Esophagus mucosa (tissue), 1 donor: ENCODE results near the gene RAD51D. TPM values are rescaled to one million over a fixed set of nuclear protein-coding genes. Genes with fewer than 3 reads are reported as not detected.
"Not testable (repeated sequence)": the region's sequence is repeated elsewhere in the genome, so short reads cannot be mapped to it uniquely, and the experiment has no call there.

Source experiments
- ATAC-seq: fragments of 200-7000 bp; cut with Tn5 transposase; one replicate; pipeline ENCODE4 v1.9.1; 2020
- total RNA-seq: library from RNA; stranded (reverse); gene quantifications from one replicate; pipeline ENCODE4 v1.2.4, GENCODE V29; 2023
- donor health status: DM: yes; HTN: yes; CAD: no.

The RAD51D gene
- 6.3 TPM for total RNA-seq

DNA sequence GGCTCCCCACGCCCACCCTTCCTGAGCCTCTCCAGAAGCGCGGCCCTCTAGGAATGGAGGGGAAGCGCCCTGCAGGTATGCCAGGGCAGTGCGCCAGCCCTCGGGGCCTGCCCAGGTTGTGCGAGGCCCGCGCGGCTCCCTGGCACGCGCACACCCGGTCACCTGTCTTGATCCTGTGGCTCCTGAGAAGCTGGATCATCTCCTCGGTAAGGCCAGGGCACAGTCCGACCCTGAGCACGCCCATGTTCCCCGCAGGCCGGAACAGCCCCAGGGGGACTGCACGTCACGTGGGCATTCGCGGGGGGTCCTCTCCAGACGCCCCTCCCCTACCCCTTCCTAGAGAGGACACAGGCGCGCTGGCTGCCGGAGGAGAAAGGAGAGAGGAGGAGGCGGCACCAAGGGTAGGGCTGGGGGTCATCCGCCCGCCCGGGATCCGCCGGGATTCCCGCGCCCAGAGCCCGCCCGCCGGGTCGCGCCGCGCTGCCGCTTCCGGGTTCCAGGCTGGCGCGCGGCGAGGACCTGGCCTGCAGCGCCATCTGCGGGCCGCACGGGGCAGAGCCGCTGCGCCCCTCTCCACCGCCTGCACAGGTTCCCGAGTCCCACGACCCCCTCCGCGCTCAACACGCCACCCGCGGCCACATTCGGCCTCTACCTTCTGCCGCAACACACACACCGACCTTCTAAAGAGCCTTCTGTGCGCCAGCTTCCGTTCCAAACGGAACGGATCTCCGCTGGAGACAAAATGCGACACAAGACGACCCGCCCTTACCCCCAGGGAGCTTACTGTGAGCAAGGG, at the start of gene RAD51D:
RAD51D (minus strand) TSS at position 491 of the 796 bp plus-strand sequence; CDS start at position 244, 247 bp downstream.
- peak; percentile 92 for ATAC-seq

DNA sequence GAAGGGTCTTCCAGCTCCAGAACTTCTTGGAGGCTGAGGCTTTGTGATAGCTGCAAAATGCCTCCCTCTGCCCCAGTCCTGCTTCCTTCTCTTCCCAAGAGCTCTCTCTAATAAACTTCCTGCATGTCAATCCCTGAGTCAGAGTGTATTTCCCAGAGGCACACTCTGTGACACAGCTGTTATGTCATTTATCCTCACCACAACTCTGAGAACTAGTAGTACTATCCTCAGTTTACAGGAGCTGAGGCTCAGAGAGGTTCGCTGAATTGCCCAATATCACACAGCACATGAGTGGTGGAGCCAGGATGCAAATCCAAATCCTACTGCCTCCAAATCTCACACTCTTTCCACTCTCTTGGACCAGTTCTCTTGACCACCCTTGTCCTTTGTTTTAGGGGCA, 48.0 kb upstream of the RAD51D start:
- ATAC-seq, result peak; percentile 44

DNA sequence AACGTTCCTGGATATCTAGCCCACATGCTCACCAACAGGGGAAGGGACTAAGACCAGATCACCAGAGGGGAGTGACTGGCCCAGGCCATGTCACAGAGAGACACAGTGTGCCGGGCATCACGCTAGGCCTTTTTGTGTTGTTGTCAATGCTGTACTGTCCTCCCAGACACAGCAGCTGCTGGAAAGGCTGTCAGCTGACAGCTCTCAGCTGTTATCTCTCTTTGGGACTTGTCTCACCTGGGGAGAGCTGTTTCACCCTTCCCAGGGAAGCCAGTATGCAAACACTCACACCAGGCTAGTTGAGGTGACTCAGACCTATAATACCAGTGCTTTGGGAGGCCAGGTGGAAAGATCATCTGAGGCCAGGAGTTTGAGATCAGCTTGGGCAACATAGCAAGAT, 47.4 kb upstream of the RAD51D start:
- ATAC-seq, result no peak

DNA sequence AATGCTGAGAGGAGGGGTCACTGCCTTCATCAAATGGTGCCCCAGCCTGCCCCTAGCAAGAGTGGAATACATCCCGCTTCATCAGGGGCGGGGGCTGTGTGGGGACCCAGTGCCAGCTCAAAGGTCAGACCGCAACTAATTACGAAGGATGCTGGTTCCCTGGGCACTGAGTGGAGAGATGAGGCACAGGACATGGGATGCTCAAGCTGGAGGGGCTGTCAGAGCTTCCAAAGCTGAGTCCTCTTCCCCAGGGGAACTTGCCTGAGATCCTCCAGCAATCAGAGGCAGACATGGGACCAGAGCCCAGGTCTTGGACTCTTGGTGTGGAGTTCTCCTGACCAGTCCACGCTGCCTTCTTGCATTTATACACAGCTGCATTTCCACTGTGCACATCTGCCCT, 46.9 kb upstream of the RAD51D start:
- ATAC-seq, result no peak

DNA sequence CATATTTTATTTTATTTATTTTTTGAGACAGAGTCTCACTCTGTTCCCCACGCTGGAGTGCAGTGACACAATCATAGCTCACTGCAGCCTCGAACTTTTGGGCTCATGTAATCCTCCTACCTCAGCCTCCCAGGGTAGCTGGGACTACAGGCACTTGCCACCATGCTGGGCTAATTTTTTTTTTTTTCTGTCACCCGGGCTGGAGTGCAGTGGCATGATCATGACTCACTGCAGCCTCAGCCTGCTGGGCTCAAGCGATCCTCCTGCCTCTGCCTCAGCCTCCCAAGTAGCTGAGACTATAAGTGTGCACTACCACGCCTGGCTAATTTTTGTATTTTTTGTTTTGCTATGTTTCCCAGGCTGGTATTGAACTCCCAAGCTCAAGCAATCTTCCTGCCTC, 45.1 kb upstream of the RAD51D start:
- no peak for ATAC-seq

DNA sequence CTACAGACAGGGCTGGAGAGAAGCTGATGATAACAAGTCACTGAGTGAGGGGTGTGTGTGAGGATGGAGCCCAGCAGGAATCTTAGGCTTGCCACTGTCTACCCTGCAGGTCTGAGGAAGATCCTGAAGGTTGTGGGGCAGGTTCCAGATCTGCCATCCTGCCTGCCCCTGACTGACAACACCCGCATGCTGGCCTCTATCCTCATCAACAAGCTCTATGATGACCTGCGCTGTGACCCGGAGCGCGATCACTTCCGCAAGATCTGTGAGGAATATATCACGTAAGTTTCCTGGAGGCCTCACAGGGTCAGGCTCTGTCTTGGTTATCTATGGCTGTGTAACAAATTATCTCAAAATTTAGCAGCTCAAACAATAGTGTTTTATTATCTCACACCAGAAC, 44.2 kb upstream of the RAD51D start:
- no peak for ATAC-seq

DNA sequence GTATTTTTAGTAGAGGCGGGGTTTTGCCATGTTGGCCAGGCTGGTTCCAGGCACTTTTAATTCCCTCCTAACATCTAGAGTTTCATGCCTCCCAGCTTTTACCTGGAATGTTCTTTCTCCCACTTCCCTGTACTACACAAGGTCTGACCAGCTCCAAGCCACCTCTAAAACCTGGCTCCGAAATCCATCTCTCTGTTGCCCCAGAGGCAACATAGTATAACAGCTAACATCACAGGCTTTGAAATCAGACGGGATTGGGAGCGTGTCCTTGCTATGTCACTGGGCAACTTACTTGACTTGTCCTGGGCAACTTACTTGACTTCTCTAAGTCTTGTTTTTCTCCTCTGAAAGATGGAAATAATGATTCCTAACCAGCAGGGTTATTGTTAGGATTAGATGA, 43.1 kb upstream of the RAD51D start:
- ATAC-seq, result no peak

DNA sequence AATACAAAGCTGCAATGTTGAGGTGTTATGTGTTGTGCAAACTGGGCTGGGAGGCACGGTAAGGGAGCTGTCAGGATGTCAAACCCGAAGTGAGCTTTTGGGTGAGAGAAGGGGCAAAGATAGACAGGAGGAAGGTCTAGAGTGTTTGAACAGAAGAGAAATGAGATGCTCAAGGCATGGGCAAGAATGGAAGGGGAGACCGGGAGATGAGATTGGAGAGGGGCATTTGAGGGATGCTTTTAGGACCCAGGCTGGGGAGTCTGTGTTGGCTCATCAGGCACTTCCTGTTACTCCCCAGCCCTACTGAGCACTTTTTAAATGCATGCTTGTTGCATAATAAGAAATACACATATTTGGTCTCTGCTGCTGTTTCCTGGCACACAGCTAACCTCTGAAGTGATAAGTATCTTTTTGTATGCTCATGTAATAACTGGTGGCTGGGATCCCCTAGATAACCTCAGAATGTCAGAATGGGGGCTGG, 41.7 kb upstream of the RAD51D start:
- no peak for ATAC-seq

DNA sequence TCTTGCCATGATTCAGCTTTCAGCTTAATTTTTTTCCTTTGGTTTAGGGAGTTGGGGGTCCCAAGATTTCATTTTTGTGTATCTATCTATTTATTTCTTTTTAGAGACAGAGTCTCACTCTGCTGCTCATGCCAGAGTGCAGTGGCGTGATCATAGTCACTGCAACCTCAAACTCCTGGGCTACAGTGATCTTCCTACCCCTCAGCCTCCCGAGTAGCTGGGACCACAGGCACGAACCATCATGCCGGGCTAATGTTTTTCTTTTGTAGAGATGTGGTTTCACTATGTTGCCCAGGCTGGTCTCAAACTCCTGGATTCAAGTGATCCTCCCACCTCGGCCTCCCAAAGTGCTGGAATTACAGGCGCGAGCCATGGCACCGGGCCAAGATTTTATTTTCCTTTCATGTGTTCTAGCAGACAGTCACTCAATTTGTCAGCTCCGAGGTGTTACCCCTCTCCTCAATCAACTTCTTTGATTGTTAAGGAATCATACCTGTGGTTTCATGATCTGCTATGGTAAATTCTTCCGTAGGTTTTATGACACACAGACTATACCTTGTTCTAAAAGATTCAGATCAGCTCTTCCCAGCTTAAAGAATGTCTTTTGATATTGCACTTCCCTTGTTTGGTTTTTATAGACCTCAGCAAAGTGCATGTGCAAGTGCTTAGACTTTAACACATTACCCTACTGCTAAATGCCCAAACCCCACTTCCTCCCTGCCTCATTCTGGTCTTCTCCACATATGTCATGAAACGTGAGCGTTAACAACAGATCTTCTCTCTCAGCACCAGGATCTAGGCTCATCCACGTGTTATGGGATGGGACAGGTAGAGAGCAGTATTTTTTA, 40.9 kb upstream of the RAD51D start:
- ATAC-seq, result no peak

DNA sequence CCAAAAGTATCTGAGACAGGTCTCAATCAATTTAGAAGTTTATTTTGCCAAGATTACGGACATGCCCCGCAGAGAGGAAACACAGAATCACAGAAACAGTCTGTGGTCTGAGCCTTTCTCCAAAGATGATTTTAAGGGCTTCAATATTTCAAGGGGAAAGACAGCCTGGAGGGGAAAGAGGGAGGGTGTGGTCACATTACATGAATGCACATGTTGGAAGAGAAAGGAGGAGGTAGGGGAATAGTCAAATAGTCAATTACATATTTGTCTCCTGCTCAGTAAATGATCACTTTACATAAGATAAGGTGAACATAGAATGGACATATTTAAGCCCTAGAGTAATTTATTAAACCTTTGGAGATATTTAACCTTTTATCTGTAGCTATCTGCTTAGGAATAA, 40.3 kb upstream of the RAD51D start:
- ATAC-seq, result no peak

DNA sequence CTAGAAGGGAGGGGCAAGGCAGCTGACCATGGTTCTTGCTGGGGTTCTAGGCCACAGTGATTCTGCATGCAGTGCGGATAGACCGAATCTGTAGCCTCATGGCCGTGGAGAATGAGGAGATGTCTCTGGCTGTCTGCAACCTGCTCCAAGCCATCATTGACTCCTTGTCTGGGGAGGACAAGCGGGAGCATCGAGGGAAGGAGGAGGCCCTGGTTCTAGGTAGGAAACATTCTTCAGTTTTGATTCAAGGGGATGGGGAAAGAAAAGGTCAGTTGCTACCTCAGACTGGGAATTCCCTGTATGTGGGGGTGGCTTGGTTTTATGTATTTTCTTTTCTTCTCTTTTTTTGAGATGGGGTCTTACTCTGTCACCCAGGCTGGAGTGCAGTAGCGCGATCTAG, 35.6 kb upstream of the RAD51D start:
- ATAC-seq, result no peak

DNA sequence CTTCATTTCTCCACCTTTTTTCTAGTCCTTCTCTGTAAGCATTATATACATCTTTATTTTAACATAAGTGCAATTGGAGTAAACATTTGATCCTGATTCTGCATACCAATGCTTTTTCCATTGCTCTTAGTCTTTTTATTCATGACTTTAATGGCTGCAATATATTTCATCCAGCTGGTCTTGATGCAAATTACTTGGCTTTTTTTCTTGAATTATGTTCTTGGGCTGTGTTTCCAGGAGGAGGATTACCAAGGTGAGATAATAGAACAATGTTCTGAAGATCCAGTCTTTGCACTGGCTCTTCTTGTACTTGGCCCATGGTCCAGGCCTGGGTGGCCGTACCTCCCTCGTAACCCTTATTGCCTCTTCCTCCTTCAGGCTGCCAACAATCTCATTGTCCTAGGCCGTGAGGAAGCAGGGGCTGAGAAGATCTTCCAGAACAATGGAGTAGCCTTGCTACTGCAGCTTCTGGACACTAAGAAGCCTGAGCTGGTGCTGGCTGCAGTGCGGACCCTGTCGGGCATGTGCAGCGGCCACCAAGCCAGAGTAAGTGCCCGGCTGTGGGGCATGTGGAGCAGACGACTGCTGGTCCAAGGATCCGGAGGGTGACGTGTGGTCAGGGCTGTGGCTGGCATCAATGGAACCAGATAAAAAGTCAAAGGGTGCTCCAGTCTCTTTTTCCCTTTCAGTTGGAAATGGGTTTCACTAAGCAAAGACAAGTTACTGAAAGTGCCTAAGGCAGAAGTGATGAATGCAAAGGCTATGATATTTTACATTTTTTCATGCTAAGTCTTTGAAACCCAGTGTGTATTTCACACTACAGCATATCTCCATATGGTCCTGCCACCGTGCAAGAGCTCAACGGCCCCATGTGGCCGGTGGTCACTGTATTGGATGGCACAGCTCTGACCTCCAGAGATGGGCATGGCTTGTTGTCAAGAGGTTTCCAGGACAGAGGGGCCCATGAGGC, 34.8 kb upstream of the RAD51D start:
- no peak for ATAC-seq

DNA sequence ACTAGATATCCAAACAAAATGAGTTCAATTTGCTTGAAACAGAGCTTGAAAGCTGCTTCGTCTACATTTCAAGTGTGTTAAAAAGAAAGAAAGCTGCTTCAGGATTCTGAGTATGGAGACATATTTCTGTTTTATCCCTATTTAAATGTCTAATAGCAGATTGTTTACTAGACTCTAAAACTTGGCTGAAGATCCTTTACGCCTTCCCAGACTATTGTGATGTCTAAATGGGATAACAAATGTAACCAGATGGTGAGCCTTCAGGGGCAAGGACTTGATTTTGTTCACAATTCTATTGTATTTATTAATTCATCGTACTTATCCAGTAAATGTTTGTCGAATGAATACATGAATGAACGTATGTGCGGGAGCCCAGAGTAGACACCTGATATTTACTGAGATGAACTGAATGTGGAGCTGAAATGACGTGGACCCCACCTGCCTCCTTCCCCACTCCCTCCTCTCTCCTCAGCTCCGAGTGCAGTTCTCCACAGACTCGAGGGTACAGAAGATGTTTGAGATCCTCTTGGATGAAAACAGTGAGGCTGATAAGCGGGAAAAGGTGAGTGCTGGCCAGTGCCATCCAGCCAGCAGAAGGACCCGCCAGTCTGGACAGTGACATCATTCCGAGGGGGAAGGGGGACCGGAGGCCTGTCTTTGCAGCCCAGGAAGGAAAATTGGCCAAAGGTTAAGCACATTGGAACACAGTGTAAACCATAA, 32.9 kb upstream of the RAD51D start:
- no peak for ATAC-seq

DNA sequence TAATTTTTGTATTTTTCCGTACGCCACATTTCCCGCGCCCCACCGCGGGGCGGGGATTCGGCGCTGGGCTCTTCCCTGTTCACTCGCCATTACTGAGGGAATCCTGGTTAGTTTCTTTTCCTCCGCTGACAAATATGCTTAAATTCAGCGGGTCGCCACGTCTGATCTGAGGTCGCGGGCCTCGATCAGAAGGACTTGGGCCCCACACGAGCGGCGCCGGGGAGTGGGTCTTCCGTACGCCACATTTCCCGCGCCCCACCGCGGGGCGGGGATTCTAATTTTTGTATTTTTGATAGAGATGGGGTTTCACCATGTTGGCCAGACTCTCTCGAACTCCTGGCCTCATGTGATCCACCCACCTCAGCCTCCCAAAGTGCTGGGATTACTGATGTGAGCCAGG, 31.4 kb upstream of the RAD51D start:
- ATAC-seq, result not testable (repeated sequence)

DNA sequence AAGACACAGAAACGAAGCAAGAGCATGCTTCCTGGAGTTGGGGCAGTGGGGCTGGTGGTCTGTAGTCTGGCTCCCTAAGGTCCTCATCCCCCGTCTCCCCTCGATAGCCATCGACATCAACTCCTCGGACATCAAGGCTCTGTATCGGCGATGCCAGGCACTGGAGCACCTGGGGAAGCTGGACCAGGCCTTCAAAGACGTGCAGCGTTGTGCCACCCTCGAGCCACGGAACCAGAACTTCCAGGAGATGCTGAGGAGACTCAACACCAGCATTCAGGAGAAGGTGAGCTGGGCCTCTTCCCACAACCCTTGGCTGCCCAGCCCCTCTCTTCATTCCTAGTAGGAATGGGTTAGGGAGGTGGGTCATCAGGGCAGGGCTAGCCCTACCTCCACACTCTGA, 30.3 kb upstream of the RAD51D start:
- ATAC-seq, result no peak

DNA sequence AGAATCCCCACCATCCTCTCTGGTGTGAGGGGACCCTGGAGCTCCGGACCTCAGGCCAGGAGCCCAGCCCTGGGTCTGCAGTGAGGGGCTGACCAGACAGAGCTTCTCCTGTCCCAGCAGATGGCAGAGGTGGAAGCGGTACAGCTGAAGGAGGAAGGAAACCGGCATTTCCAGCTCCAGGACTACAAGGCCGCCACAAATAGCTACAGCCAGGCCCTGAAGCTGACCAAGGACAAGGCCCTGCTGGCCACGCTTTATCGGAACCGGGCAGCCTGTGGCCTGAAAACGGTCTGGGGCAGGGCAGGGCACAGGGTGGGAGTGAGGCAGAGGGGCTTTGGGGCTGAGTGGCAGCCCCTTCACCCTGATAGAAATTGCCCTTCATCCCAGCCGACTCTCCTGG, 28.5 kb upstream of the RAD51D start:
- ATAC-seq, result peak; percentile 20

DNA sequence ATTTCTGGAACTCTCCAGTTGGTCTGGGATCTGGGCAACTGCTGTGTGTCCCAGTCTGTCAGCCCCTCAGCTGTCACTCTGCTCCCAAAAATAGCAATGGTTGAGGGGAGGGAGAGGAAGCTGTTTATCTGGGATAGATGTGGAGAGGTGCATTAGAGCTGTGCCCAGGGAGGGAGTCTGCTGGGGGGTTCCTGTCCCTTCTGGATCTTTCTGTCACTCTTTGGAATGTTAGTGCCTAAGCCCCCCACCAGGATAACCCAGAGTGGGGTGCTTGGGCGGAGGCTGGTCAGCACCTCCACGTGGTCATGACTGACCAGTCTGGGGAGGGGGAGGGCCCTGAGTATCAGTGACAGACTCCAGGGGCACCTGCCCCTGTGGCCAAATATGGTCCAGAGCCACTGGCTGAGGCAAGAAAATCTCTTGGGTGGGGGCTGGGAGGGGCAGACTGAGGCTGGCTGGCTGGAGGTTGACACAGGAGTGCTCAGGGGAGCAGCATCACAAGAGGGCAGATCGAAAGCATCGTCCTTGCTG, 27.8 kb upstream of the RAD51D start, which contains the start of gene UNC45B:
UNC45B (plus strand) TSS at position 443 of the 531 bp plus-strand sequence. CDS start 447 bp downstream, outside the sequence.
- ATAC-seq, result no peak

DNA sequence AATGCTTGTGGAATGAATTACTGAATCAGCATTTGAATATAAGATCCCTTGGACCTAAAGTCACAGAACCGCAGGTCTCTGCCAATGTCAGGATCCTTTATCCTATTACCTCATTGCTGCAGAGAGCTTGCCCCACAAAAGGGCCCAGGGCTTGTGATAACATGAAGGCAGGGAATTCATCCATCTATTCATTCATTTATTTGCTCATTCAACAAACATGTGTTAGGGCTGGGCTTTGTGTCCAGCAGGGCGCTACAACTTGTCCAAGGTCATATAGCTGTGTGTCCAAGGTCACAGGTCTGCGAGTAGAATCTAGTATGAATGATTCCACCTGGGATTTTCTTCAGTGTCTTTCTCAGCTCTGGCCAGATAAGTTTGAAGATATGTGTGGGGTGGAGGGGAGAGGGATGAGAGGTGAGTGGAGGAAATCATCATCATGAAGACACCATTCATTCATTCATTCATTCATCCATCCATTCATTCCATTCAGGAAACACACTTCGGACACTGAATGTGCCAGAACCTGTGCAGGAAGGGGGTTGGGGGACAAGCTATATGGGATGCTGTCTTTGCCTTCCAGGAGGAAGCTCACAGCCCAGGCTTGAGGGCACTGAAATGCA, 26.7 kb upstream of the RAD51D start:
- no peak for ATAC-seq

DNA sequence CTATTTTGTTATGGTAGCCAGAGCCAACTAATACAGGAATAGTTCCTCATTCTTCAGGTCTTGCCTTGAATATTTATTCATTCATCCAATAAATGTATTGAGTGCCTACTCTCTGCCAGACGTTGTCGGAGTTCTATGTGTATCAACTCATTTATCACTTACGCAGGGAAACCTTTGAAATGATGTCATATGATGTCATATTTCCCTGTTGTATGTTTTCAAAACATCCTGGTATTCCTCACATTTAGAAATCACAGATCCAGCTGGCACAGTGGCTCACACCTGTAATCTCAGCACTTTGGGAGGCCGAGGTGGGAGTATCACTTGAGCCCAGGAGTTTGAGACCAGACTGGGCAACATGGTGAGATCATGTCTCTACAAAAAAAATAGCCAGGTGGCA, 25.2 kb upstream of the RAD51D start:
- no peak for ATAC-seq

DNA sequence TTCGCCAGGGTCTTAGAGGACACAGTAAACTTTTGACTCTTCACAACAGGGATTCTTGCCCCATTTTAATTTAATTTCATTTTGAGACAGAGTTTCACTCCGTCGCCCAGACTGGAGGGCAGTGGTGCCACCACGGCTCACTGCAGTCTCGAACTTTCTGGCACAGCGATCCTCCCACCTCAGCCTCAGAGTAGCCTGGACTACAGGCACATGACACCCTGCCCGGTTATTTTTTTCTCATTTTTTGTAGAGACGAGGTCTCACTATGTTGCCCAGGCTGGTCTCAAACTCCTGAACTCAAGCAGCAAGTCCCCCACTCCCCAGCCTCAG, 22.8 kb upstream of the RAD51D start:
- no peak for ATAC-seq
